Stimulated activated CD4-positive, alpha-beta T cell treated with anti-CD3 and anti-CD28 coated beads, Interleukin-12 subunit alpha, Interleukin-12 subunit beta, amount 100 ng/mL, for 24 hours (primary cell): ENCODE results near the gene HK3.

Experiments
- DNase-seq, 2 experiments: peaks; one replicate each; pipeline ENCODE4 v3.0.0-alpha.2; 2020; ENCODE audit warnings: low read depth in 2 of 2

Gene HK3

GRCh38 chr5:176868731-176869130, 30.4 kb downstream of the HK3 start:
- DNase-seq: no peak

GRCh38 chr5:176868126-176868525, 31.0 kb downstream of the HK3 start:
- no peak for DNase-seq

GRCh38 chr5:176866707-176867310, 32.3 kb downstream of the HK3 start:
- no peak for DNase-seq

DNA sequence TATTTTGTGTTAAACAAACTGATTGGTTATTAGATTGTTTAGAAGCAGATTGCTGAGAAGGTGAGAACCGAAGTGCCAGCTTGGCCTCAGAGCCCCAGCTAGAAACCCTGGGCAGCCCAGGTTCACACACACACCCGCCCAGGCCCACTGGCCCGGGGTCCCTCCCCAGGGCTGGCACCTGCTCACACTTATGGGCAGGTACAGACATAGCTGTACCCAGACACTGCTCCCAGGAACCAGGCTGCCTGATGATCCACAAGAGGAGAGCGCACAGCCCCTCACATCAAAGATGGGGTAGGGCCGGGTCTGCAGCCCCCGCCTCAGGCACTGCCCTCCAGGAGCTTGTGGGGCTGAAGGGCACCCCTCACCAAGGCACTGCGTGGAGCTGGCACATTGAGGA, 33.2 kb downstream of the HK3 start:
- DNase-seq: no peak

DNA sequence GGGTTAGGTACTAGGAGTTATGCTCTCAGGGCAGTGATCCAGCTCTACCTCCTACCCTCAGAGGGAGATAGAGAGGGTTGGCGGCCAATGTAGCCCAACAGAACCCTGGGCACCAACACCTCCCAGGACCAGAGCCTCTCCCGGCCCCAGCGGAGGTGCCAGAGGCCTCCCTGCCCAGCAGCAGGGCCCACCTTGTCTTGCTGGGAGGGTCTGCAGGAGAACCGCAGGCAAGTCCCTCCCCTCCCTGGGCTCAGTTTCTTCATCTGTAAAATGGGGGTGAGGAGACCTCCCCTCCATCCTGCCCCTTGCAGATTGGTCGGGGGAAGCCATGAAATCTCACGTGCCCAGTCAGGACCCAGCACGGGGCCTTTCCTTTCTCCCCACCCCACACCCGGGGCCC, 34.4 kb downstream of the HK3 start:
- DNase-seq: no peak

GRCh38 chr5:176863765-176864098, 35.4 kb downstream of the HK3 start:
- no peak for DNase-seq

GRCh38 chr5:176863041-176863764, 35.9 kb downstream of the HK3 start:
- DNase-seq: no peak

- no peak for DNase-seq
Observed at GRCh38 chr5:176862330-176862995, 36.7 kb downstream of the HK3 start.

DNA sequence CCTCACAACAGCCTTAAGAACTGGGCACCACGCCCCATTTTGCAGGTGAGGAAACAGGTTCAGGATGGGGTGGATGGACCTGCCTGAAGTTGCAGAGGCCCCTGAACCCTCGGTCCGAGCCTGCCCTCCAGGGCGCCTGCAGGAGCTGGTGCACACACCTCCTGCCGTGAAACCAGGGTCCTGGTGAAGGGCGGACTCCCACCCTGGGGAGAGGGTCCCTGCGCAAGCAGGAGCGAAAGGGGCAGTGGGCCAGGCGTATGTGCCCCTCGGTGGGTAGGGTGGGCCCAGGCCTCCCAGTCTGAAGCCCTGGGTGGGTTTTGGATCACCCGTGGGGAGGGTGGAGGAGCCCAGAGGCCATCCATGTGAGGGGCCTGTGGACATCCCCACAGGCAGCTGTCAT, 37.9 kb downstream of the HK3 start:
- DNase-seq: no peak

DNA sequence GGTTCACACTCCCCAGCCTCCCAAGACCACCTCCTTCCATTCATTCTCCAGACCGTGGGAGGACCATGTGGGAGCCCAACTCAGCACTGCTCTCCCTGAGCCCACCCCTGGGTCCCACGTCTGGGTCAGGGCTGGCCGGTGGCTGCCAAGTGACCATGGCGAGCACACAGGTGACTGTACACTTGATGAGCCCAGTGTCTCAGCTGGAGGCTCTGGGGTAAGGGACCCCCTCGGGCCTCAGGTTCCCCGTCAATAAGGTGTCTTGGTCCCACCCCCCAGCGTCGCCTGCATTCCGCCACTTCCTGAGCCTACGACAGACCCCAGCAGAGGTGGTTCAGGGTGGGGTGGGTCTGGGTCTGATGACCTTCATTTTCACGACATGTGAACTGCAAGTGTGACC, 38.8 kb downstream of the HK3 start:
- no peak for DNase-seq

- DNase-seq: no peak
Observed at GRCh38 chr5:176859916-176860315, 39.2 kb downstream of the HK3 start.

DNA sequence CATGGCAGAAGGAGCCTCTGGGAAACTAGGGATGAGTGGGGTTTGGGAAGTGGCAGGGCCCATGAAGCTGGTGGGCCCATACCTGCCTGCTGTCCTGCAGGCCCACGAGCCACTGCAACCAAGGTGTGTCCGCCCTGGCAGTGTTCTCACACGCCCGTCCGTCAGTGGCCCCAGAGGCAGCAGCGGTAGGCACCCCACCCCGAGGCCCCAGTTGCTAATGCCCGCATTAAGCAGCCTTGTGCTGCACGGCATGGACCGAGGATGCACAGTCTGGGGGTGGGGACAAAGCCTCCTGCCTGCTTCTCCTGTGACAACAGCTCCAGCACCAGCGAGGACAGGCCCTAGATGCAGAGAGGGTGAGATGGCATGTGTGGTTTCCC, 41.3 kb downstream of the HK3 start:
- DNase-seq: no peak

- no peak for DNase-seq
Observed at GRCh38 chr5:176857216-176857893, 41.8 kb downstream of the HK3 start.

DNA sequence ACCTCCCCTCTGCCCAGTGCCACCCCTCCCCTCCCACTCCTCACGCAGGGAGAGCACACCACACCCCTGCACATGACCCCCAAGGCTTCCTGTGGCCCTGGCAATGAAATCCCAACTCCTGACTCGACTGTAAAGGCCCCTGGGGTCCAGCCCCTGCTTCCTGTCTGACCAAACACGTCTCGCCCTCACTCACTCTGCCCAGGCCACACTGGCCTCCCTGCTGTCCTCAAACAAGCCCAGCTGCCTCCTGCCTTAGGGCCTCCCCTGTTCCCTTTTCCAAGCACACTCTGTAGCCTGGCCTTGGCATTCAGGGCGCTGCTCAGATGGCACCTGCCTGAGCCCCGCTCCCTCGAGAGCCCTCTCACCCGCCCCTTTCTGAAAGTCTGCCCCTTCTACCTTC, 42.4 kb downstream of the HK3 start:
- no peak for DNase-seq

GRCh38 chr5:176855598-176855997, 43.5 kb downstream of the HK3 start:
- no peak for DNase-seq

GRCh38 chr5:176854164-176854563, 45.0 kb downstream of the HK3 start:
- no peak for DNase-seq

- DNase-seq: no peak
Observed at GRCh38 chr5:176853151-176853778, 45.9 kb downstream of the HK3 start.

DNA sequence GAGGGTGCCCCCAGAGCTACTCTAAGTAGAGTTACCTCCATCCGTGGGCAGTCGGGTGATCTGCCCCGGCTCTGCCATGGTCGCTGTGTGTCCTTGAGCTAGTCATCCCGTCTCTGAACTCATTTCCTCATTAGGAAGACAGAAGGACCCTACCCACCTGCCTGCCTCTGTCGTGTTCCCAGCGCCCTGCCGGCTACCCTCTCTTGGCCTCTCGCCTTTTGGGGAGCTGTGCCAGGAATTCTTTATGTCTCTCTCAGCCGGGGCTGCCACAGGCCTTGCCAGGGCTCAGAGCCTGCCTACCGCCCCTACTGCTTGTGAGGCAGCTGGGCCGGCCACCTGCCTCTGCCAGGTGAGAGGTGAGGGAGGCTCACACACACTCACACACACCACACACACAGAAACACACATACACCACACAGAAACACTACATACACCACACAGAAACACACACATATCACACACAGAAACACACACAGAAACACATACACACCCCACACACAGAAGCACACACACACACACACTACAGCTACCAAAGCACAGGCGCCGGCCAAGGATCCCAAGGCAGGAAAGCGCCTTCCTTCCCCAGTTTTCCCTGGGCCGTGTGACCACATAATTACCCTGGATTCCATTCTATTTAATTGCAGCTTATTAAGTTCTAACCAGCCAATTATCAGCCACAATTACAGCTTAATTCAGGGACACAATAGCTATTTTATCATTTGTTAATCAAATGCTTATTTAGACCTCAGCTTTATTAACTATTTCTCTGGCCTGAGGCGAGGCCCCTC, 47.1 kb downstream of the HK3 start:
- no peak for DNase-seq

GRCh38 chr5:176851380-176851779, 47.8 kb downstream of the HK3 start:
- DNase-seq: no peak

GRCh38 chr5:176850371-176851245, 48.5 kb downstream of the HK3 start:
- no peak for DNase-seq
